ENCODE results near the gene EBI3. TPM values are rescaled to one million over a fixed set of nuclear protein-coding genes. Genes with fewer than 3 reads are reported as not detected.
"Not testable (repeated sequence)": the region's sequence is repeated elsewhere in the genome, so short reads cannot be mapped to it uniquely, and the experiment has no call there.

EBI3 gene
- polyA plus RNA-seq, 6 donors from 2014 or later: 1.0 to 7.3 (median 3.6) TPM

- peak overlapping the region in 3 of 6 donors; percentile 4 to 97 (median 47) for H3K27ac Mint-ChIP-seq
- ATAC-seq (ENCODE audit: low read depth in 2 of 2): peak; percentile 55 to 68
- H3K36me3 Mint-ChIP-seq: peaks cover 0 to 4% of the 10 kb centered on the region in 2 donors
These were observed 31.4 kb downstream of the EBI3 start for GRCh38 chr19:4260613-4261191.

GRCh38 chr19:4264812-4265211 lies 35.5 kb downstream of the EBI3 start:
- no peak for ATAC-seq (ENCODE audit: low read depth in 2 of 2)
- peak overlapping the region in 2 of 6 donors; percentile 13 to 80 for H3K27ac Mint-ChIP-seq
- H3K4me3 Mint-ChIP-seq: no peak overlapping the region
- DNase-seq: no peak
- H3K27me3 Mint-ChIP-seq: no peaks in the 10 kb centered on the region
- no peaks in the 10 kb centered on the region for H3K9me3 Mint-ChIP-seq
- peaks cover 15 to 23% (median 21%) of the 10 kb centered on the region in 3 donors for H3K4me1 Mint-ChIP-seq
- H3K36me3 Mint-ChIP-seq: peaks cover 9 to 23% of the 10 kb centered on the region in 2 donors

More at GRCh38 chr19:4260613-4261191, 31.4 kb downstream of the EBI3 start:
- peaks cover 4 to 10% (median 5%) of the 10 kb centered on the region in 3 donors for H3K4me1 Mint-ChIP-seq
- H3K9me3 Mint-ChIP-seq: peaks cover 0 to 2% (median 0%) of the 10 kb centered on the region in 7 donors
- peak overlapping the region in 1 of 8 donors; percentile 75 for H3K4me3 Mint-ChIP-seq
- DNase-seq: no peak
- no peaks in the 10 kb centered on the region for H3K27me3 Mint-ChIP-seq

GRCh38 chr19:4266253-4267000 lies 37.1 kb downstream of the EBI3 start:
- Mint-ChIP-seq H3K9me3 (no peaks in the 10 kb centered on the region), H3K4me1 (peaks cover 11 to 17% (median 15%) of the 10 kb centered on the region in 3 donors), H3K36me3 (peaks cover 9 to 23% of the 10 kb centered on the region in 2 donors), H3K27me3 (no peaks in the 10 kb centered on the region), H3K27ac (peak overlapping the region in 5 of 6 donors; percentile 7 to 92 (median 46)), H3K4me3 (peak overlapping the region in 1 of 8 donors; percentile 21)
- ATAC-seq (ENCODE audit: low read depth in 2 of 2) (peak; percentile 24 to 27), DNase-seq (no peak)

- Mint-ChIP-seq H3K36me3 (peaks cover 9 to 23% of the 10 kb centered on the region in 2 donors), H3K4me3 (peak overlapping the region in 2 of 8 donors; percentile 35 to 72), H3K27me3 (no peaks in the 10 kb centered on the region), H3K27ac (peak overlapping the region in 3 of 6 donors; percentile 1 to 98 (median 60)), H3K9me3 (no peaks in the 10 kb centered on the region), H3K4me1 (peaks cover 11 to 17% (median 15%) of the 10 kb centered on the region in 3 donors)
- ATAC-seq (ENCODE audit: low read depth in 2 of 2): peak; percentile 67 to 74
- peak; percentile 59 for DNase-seq
These were observed 38.0 kb downstream of the EBI3 start for GRCh38 chr19:4267101-4267900.

GRCh38 chr19:4267901-4268815 lies 38.8 kb downstream of the EBI3 start:
- Mint-ChIP-seq H3K27me3 (no peaks in the 10 kb centered on the region), H3K4me3 (no peak overlapping the region)
- ATAC-seq (ENCODE audit: low read depth in 2 of 2): no peak

GRCh38 chr19:4268816-4269430 lies 39.6 kb downstream of the EBI3 start:
- peaks cover 11 to 17% (median 15%) of the 10 kb centered on the region in 3 donors for H3K4me1 Mint-ChIP-seq
- DNase-seq (no peak), ATAC-seq (ENCODE audit: low read depth in 2 of 2) (no peak)
- H3K4me3 Mint-ChIP-seq: peak overlapping the region in 1 of 8 donors; percentile 10
- H3K27ac Mint-ChIP-seq: peak overlapping the region in 2 of 6 donors; percentile 37 to 85
- H3K9me3 Mint-ChIP-seq: no peaks in the 10 kb centered on the region
- H3K27me3 Mint-ChIP-seq: no peaks in the 10 kb centered on the region
- peaks cover 9 to 23% of the 10 kb centered on the region in 2 donors for H3K36me3 Mint-ChIP-seq

More at GRCh38 chr19:4267901-4268815, 38.8 kb downstream of the EBI3 start:
- Mint-ChIP-seq H3K4me1 (peaks cover 11 to 17% (median 15%) of the 10 kb centered on the region in 3 donors), H3K36me3 (peaks cover 9 to 23% of the 10 kb centered on the region in 2 donors), H3K9me3 (no peaks in the 10 kb centered on the region), H3K27ac (peak overlapping the region in 3 of 6 donors; percentile 1 to 98 (median 29))
- no peak for DNase-seq

- H3K36me3 Mint-ChIP-seq: peaks cover 0 to 7% of the 10 kb centered on the region in 2 donors
- no peaks in the 10 kb centered on the region for H3K4me1 Mint-ChIP-seq
- ATAC-seq (ENCODE audit: low read depth in 2 of 2) (no peak), DNase-seq (no peak)
- H3K4me3 Mint-ChIP-seq: no peak overlapping the region
- no peak overlapping the region for H3K27ac Mint-ChIP-seq
- H3K27me3 Mint-ChIP-seq: peaks cover 0 to 6% (median 0%) of the 10 kb centered on the region in 3 donors
- H3K9me3 Mint-ChIP-seq: no peaks in the 10 kb centered on the region
These were observed 43.6 kb downstream of the EBI3 start for GRCh38 chr19:4272894-4273293.

- H3K9me3 Mint-ChIP-seq; ATAC-seq (ENCODE audit: low read depth in 2 of 2); H3K4me3 Mint-ChIP-seq; H3K36me3 Mint-ChIP-seq; DNase-seq; H3K4me1 Mint-ChIP-seq; H3K27ac Mint-ChIP-seq: not testable (repeated sequence)
- peaks cover 0 to 15% (median 0%) of the 10 kb centered on the region in 3 donors for H3K27me3 Mint-ChIP-seq
These were observed 45.0 kb downstream of the EBI3 start for GRCh38 chr19:4274321-4274686.

GRCh38 chr19:4277191-4277696 lies 47.9 kb downstream of the EBI3 start:
- Mint-ChIP-seq H3K4me1 (peaks cover 4 to 11% (median 6%) of the 10 kb centered on the region in 3 donors), H3K4me3 (no peak overlapping the region), H3K9me3 (no peaks in the 10 kb centered on the region), H3K27me3 (peaks cover 3 to 42% (median 8%) of the 10 kb centered on the region in 3 donors), H3K27ac (no peak overlapping the region), H3K36me3 (peaks cover 0 to 8% of the 10 kb centered on the region in 2 donors)
- ATAC-seq (ENCODE audit: low read depth in 2 of 2) (no peak), DNase-seq (no peak)

- Mint-ChIP-seq H3K4me1 (peaks cover 4 to 11% (median 6%) of the 10 kb centered on the region in 3 donors), H3K4me3 (no peak overlapping the region)
- no peak for ATAC-seq (ENCODE audit: low read depth in 2 of 2)
These were observed 48.7 kb downstream of the EBI3 start for GRCh38 chr19:4278010-4278409.

GRCh38 chr19:4278419-4279266 lies 49.3 kb downstream of the EBI3 start, which contains the start of gene SHD:
SHD (plus strand) TSS chr19:4279266; CDS start chr19:4280064, 798 bp downstream.
- peaks cover 3 to 42% (median 16%) of the 10 kb centered on the region in 3 donors for H3K27me3 Mint-ChIP-seq
- peaks cover 4 to 11% (median 6%) of the 10 kb centered on the region in 3 donors for H3K4me1 Mint-ChIP-seq
- ATAC-seq (ENCODE audit: low read depth in 2 of 2): no peak
- H3K4me3 Mint-ChIP-seq: peak within 1 kb of the TSS in 6 of 8 donors; percentile 8 to 56 (median 48)
- no peak for DNase-seq
- H3K36me3 Mint-ChIP-seq: peaks cover 0 to 8% of the 10 kb centered on the region in 2 donors
- H3K27ac Mint-ChIP-seq: peak within 1 kb of the TSS in 2 of 6 donors; percentile 37 to 47
- H3K9me3 Mint-ChIP-seq: no peaks in the 10 kb centered on the region

More at GRCh38 chr19:4278010-4278409, 48.7 kb downstream of the EBI3 start:
- Mint-ChIP-seq H3K27ac (no peak overlapping the region), H3K27me3 (peaks cover 3 to 42% (median 13%) of the 10 kb centered on the region in 3 donors), H3K9me3 (no peaks in the 10 kb centered on the region), H3K36me3 (peaks cover 0 to 8% of the 10 kb centered on the region in 2 donors)
- no peak for DNase-seq
